GM12891 (cell line): ENCODE measurements around the gene SLC6A4.
"Not testable (repeated sequence)": the region's sequence is repeated elsewhere in the genome, so short reads cannot be mapped to it uniquely, and the experiment has no call there.

Source experiments
- PAX5 ChIP-seq: IDR thresholded peaks from 2 replicates; pipeline ENCODE4 v1.6.1; 2011; ENCODE audit warnings: low read length, moderate library complexity, mild to moderate bottlenecking; ENCODE audit not compliant: insufficient read depth, severe bottlenecking
- POLR2A ChIP-seq: IDR thresholded peaks from 2 replicates; pipeline ENCODE4 v1.6.1; 2011; ENCODE audit warnings: low read depth, low read length, control low read depth
- POLR2AphosphoS5 ChIP-seq: IDR thresholded peaks from 2 replicates; pipeline ENCODE4 v1.6.1; 2011; ENCODE audit warnings: low read depth, low read length, control low read depth
- POU2F2 ChIP-seq: IDR thresholded peaks from 2 replicates; pipeline ENCODE4 v1.6.1; 2011; ENCODE audit warnings: low read depth, mild to moderate bottlenecking, control low read depth, low read length, moderate library complexity
- SPI1 ChIP-seq: IDR thresholded peaks from 2 replicates; pipeline ENCODE4 v1.6.1; 2011; ENCODE audit warnings: low read depth, low read length, control low read depth
- TAF1 ChIP-seq: IDR thresholded peaks from 2 replicates; pipeline ENCODE4 v1.6.1; 2011; ENCODE audit warnings: low read depth, low read length, control low read depth

- not testable (repeated sequence) for TF ChIP-seq POLR2AphosphoS5, POLR2A, PAX5, SPI1, TAF1, POU2F2
Measured at GRCh38 chr17:30200656-30201055, 34.8 kb downstream of the SLC6A4 start.
